ENCODE data around the gene FAXDC2. TPM values are rescaled to one million over a fixed set of nuclear protein-coding genes. Genes with fewer than 3 reads are reported as not detected.
"Not testable (repeated sequence)": the region's sequence is repeated elsewhere in the genome, so short reads cannot be mapped to it uniquely, and the experiment has no call there.

The FAXDC2 gene
- total and polyA plus RNA-seq, 2 of the 8 experiments (the other 6 are each of a cell fraction or from before 2014, with no cell fraction given), result 3.7 to 5.9 TPM

DNA sequence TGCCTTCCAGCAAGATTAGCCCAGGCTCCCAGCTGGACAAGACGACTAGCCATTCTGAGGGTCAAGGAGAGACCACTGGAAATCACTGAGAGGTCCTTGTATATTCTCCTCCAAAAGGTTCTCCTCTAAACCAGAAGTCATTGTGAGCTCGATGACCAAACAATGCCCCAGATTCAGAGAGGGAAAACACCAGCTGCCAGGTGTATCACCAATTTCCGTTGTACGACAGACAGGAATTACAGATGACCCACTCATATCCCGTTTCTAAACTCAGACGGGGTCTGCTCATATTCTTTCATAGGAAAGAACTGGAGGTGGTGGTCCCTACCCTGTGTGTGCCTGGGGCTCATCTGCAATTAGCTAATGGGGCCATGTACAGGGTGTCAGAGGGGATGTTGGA lies 14.2 kb downstream of the FAXDC2 start (continued):
- TF ChIP-seq RNF2 (IDR thresholded peaks at IDR 0.05; ENCODE audit: borderline replicate concordance, low read depth, low read length, missing control alignments, poor library complexity, severe bottlenecking) (no peak), HDAC6 (IDR thresholded peaks at IDR 0.05; ENCODE audit: low read depth, low read length) (no peak)

DNA sequence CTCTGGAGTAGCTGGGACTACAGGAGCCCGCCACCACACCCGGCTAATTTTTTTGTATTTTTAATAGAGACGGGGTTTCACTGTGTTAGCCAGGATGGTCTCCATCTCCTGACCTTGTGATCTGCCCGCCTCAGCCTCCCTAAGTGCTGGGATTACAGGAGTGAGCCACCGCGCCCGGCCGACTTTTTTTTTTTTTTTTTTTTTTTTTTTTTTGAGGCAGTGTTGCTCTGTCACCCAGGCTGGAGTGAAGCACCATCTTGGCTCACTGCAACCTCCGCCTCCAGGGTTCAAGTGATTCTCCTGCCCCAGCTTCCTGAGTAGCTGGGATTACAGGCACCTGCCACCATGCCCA lies 14.7 kb downstream of the FAXDC2 start:
- WGBS, 2 experiments (ENCODE audit: extremely low coverage in 1 of 2, insufficient coverage in 1 of 2, insufficient read length in 1 of 2, insufficient replicate concordance in 2 of 2, low coverage in 1 of 2, low lambda C conversion rate in 2 of 2, missing lambda C conversion rate in 1 of 2), result 96% methylated on average over 9 of the region's 9 CpGs; no CpG with 5 or more reads in 1 of the 2 experiments
- H3K4ac ChIP-seq (replicated peaks; ENCODE audit: insufficient read length, low read depth, low read length); H4K8ac ChIP-seq (ENCODE audit: extremely low read depth, insufficient read depth, low read length); H3K36me3 ChIP-seq (ENCODE audit: control insufficient read depth in 2 of 4, insufficient read depth in 4 of 4, low read length in 3 of 4); H3K9ac ChIP-seq (replicated peaks in 1 of 4; ENCODE audit: extremely low read depth in 1 of 4, low read depth in 3 of 4, low read length in 3 of 4); H3K9me3 ChIP-seq (ENCODE audit: insufficient read depth in 2 of 2, low read depth in 1 of 2, low read length in 1 of 2); H2BK12ac ChIP-seq (ENCODE audit: low read depth, low read length); H3K4me1 ChIP-seq (replicated peaks in 1 of 4; ENCODE audit: control insufficient read depth in 3 of 4, insufficient read depth in 4 of 4, low read length in 3 of 4); H3K23ac ChIP-seq (ENCODE audit: insufficient read length); H3K14ac ChIP-seq (ENCODE audit: insufficient read length); DNase-seq (ENCODE audit: low read depth in 1 of 2, low spot score in 2 of 2); H3K4me2 ChIP-seq (ENCODE audit: insufficient read depth in 1 of 2, low read depth in 2 of 2, low read length in 2 of 2); H3K23me2 ChIP-seq (ENCODE audit: low read depth, low read length); H4K91ac ChIP-seq (replicated peaks; ENCODE audit: insufficient read length, low read length); H3K4me3 ChIP-seq (ENCODE audit: extremely low read depth in 1 of 4, insufficient read depth in 2 of 4, low read depth in 3 of 4, low read length in 4 of 4); H2BK120ac ChIP-seq (replicated peaks; ENCODE audit: low read depth, low read length); H2BK15ac ChIP-seq (ENCODE audit: low read length); H3K27me3 ChIP-seq (replicated peaks in 1 of 4; ENCODE audit: control insufficient read depth in 3 of 4, extremely low read depth in 1 of 4, insufficient read depth in 3 of 4, low read length in 3 of 4); H2AK5ac ChIP-seq (ENCODE audit: low read depth, low read length); H3K79me1 ChIP-seq (ENCODE audit: low read depth, low read length); H2BK5ac ChIP-seq (ENCODE audit: low read depth, low read length); H4K20me1 ChIP-seq (replicated peaks in 1 of 2; ENCODE audit: control insufficient read depth in 1 of 2, insufficient read depth in 2 of 2, low read length in 2 of 2); FAIRE-seq; H3K18ac ChIP-seq (ENCODE audit: extremely low read depth, low read length); H3K56ac ChIP-seq (replicated peaks; ENCODE audit: insufficient read length, low read depth, low read length); H4K5ac ChIP-seq (ENCODE audit: insufficient read length, low read depth, low read length); H3K27ac ChIP-seq (ENCODE audit: low read depth, low read length); H3K79me2 ChIP-seq (ENCODE audit: control insufficient read depth in 1 of 2, insufficient read depth in 2 of 2, low read length in 2 of 2); H2AFZ ChIP-seq (ENCODE audit: low read length); H2BK20ac ChIP-seq (ENCODE audit: low read length): not testable (repeated sequence)
- CTCF ChIA-PET (ENCODE audit: partially characterized antibody), result interaction anchor here (0.7 to 2.2 kb wide), 4 partner anchors 11 to 196 kb away, joined by 3 to 7 read pairs (median 4); no protein-coding TSS in a partner anchor
- POLR2A ChIA-PET (ENCODE audit: partially characterized antibody), result interaction anchor here (1.3 to 3.3 kb wide), 5 partner anchors 9 to 23 kb away, joined by 3 to 10 read pairs (median 4); partner anchors contain the start of genes CNOT8 and FAXDC2
